HUES48 (cell line): Measurements from ENCODE around the gene ADCY10.

ENCODE experiments used
- H3K27ac ChIP-seq: one replicate; pipeline ENCODE4 v1.7.0; 2013; ENCODE audit warnings: low read depth, low read length, inconsistent platforms
- H3K27me3 ChIP-seq: 2 replicates; pipeline ENCODE4 v1.6.1; 2013; ENCODE audit warnings: mild to moderate bottlenecking, low read length; ENCODE audit not compliant: control insufficient read depth, insufficient read depth
- H3K36me3 ChIP-seq: 2 replicates; pipeline ENCODE4 v1.6.1; 2013; ENCODE audit warnings: low read length; ENCODE audit not compliant: control insufficient read depth, insufficient read depth
- H3K4me1 ChIP-seq: 2 replicates; pipeline ENCODE4 v1.6.1; 2013; ENCODE audit warnings: mild to moderate bottlenecking, low read length; ENCODE audit not compliant: control insufficient read depth, insufficient read depth
- H3K4me3 ChIP-seq: 2 replicates; pipeline ENCODE4 v1.5.1; 2013; ENCODE audit warnings: mild to moderate bottlenecking, low read depth, low read length
- H3K9ac ChIP-seq: 2 replicates; pipeline ENCODE4 v1.6.1; 2013; ENCODE audit warnings: mild to moderate bottlenecking, low read depth, low read length, moderate library complexity
- H3K9me3 ChIP-seq: 2 replicates; pipeline ENCODE4 v1.6.1; 2013; ENCODE audit warnings: low read length; ENCODE audit not compliant: control insufficient read depth, insufficient read depth

Gene ADCY10

DNA sequence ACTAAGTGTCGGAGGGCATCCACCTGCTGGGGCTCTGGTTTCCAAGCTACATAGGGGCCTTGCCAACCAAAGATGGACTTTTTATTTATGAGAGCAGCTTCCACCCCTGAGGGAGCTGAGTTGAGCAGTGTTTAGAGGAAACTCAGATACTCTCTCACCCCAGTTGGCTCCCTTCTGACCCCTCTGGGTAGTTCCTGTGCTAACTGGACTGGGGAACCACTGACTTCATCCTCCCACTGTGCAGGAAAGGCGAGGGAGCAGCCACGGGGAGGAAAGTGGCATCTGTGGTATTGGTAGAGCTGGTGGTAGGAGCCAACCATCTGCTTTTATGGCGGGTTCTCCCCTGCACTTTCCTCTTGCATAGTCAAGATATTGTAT lies 121.8 kb downstream of the ADCY10 start:
- Histone ChIP-seq H3K4me3 (no peak overlapping the region), H3K27ac (no peak overlapping the region), H3K4me1 (peaks cover 14% of the 10 kb centered on the region), H3K9me3 (no peaks in the 10 kb centered on the region), H3K9ac (no peak overlapping the region), H3K27me3 (no peaks in the 10 kb centered on the region), H3K36me3 (peaks cover 35% of the 10 kb centered on the region)

DNA sequence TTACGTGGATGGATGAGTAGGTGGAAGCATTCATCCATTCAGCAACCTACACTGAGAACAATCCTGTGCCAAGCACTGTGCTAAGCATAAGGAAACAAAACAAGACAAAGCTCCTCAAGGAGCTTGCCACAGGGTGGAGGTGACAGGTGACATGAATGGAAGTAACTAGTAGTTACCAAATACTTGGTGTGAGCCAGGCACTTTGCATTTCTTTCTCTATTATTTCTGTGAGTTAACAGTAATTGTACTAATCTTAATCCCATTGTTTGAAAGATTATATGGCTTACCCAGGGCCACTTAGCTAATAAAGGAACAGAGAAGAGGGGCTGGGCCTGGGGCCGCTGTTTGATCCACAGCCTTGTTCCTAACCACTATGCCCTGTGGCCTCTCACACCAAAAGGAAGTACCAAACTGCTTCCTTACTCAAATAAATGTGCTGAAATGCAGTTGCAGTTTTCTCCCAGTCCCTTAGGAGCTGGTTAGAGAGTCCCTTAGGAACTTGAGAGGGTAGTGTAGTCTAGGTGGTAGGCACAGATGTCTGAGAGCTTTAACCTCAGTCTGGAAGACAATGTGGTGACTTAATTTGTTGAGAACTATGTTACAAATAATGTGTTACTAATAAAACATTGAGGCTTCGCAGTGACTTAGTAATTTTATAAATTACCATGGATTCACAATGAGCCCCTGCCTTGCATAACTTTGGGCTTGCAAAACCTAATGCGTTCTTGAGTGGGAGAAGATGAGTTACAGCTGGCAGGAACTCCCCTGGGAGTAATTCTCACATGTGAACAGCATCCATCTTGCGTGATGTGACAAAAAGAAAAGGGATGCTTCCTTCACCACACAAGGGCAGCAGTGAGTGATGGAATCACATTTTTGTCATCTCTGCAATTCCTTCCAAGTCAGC lies 122.4 kb downstream of the ADCY10 start:
- Histone ChIP-seq H3K27ac (no peak overlapping the region), H3K4me3 (no peak overlapping the region), H3K9me3 (no peaks in the 10 kb centered on the region), H3K4me1 (peaks cover 9% of the 10 kb centered on the region), H3K9ac (no peak overlapping the region), H3K27me3 (no peaks in the 10 kb centered on the region), H3K36me3 (peaks cover 42% of the 10 kb centered on the region)

- no peak overlapping the region for H3K27ac ChIP-seq
- no peak overlapping the region for H3K4me3 ChIP-seq
- no peak overlapping the region for H3K9ac ChIP-seq
- no peaks in the 10 kb centered on the region for H3K9me3 ChIP-seq
- H3K27me3 ChIP-seq, result no peaks in the 10 kb centered on the region
- H3K4me1 ChIP-seq, result no peaks in the 10 kb centered on the region
- H3K36me3 ChIP-seq, result peaks cover 46% of the 10 kb centered on the region
These were observed 123.8 kb downstream of the ADCY10 start for GRCh38 chr1:167790117-167790516.

GRCh38 chr1:167789501-167789900 lies 124.4 kb downstream of the ADCY10 start:
- Histone ChIP-seq H3K9ac (no peak overlapping the region), H3K27ac (no peak overlapping the region), H3K4me3 (no peak overlapping the region), H3K36me3 (peaks cover 46% of the 10 kb centered on the region), H3K9me3 (no peaks in the 10 kb centered on the region), H3K27me3 (no peaks in the 10 kb centered on the region), H3K4me1 (no peaks in the 10 kb centered on the region)

DNA sequence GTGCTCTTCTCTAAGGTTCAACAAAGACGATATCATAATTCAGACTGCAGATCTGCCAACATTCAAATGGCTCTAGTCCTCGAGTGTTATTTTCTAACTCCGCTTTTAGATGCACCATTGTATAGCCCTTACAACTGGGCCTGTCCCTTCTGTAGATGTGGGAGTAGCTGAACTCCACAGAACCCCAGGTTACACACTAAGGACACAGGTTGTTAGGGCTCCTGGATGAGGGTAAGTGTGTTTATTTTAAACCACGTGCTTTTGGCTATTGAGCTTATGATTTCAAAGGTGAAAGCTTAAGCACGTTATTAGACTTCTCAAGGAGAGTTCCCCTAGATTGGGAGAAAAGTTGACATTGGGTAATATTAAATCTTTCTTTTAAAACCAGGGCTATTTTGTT lies 127.4 kb downstream of the ADCY10 start:
- Histone ChIP-seq H3K4me1 (no peaks in the 10 kb centered on the region), H3K36me3 (peaks cover 49% of the 10 kb centered on the region), H3K27me3 (no peaks in the 10 kb centered on the region), H3K9ac (no peak overlapping the region), H3K4me3 (no peak overlapping the region), H3K27ac (no peak overlapping the region), H3K9me3 (no peaks in the 10 kb centered on the region)

DNA sequence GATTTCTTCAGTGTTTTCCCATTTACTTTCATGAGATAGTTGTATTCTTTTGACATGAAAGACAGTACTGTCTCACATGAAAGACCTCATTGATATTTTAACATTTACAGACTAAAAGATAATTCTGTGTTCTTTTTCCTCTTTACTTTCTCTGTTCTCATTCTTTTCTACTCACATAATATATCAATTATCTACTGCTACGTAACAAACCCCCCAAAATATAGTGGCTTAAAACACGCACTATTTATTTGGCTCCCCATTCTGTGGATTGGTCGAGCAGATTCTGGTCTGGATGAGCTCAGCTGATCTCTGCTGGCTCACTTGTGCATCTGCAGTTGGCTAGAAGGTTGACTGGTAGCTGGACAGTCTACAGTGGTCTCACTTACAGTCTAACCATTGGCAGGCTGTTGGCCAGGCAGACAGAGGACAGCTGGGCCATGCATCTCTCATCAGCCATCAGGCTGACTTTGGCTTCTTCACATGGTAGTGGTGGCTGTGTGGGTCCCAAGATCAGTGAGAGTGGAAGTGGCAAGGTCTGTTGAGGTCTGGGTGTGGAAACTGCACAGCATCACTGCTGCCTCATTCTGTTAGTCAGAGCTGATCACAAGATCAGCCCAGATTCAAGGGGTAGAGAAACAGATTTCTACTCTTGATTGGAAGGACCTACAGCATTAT lies 128.9 kb downstream of the ADCY10 start:
- H3K27ac ChIP-seq, result no peak overlapping the region
- H3K4me1 ChIP-seq, result no peaks in the 10 kb centered on the region
- H3K27me3 ChIP-seq, result no peaks in the 10 kb centered on the region
- H3K9me3 ChIP-seq, result no peaks in the 10 kb centered on the region
- H3K36me3 ChIP-seq, result peaks cover 50% of the 10 kb centered on the region
- H3K4me3 ChIP-seq, result no peak overlapping the region
- H3K9ac ChIP-seq, result no peak overlapping the region

- Histone ChIP-seq H3K4me1 (no peaks in the 10 kb centered on the region), H3K36me3 (peaks cover 36% of the 10 kb centered on the region), H3K4me3 (no peak overlapping the region), H3K9me3 (no peaks in the 10 kb centered on the region), H3K27me3 (no peaks in the 10 kb centered on the region), H3K9ac (no peak overlapping the region), H3K27ac (no peak overlapping the region)
These were observed 131.0 kb downstream of the ADCY10 start for GRCh38 chr1:167782946-167783345.

GRCh38 chr1:167781558-167781957 lies 132.4 kb downstream of the ADCY10 start:
- H3K4me1 ChIP-seq, result no peaks in the 10 kb centered on the region
- no peaks in the 10 kb centered on the region for H3K27me3 ChIP-seq
- no peak overlapping the region for H3K4me3 ChIP-seq
- H3K9ac ChIP-seq, result no peak overlapping the region
- no peaks in the 10 kb centered on the region for H3K9me3 ChIP-seq
- H3K36me3 ChIP-seq, result peaks cover 33% of the 10 kb centered on the region
- H3K27ac ChIP-seq, result no peak overlapping the region

GRCh38 chr1:167777269-167777650 lies 136.7 kb downstream of the ADCY10 start:
- Histone ChIP-seq H3K27ac (no peak overlapping the region), H3K36me3 (peaks cover 66% of the 10 kb centered on the region), H3K9me3 (no peaks in the 10 kb centered on the region), H3K27me3 (no peaks in the 10 kb centered on the region), H3K4me1 (no peaks in the 10 kb centered on the region), H3K9ac (no peak overlapping the region), H3K4me3 (no peak overlapping the region)

- H3K27ac ChIP-seq, result no peak overlapping the region
- H3K4me1 ChIP-seq, result no peaks in the 10 kb centered on the region
- no peak overlapping the region for H3K4me3 ChIP-seq
- H3K9me3 ChIP-seq, result no peaks in the 10 kb centered on the region
- H3K9ac ChIP-seq, result no peak overlapping the region
- H3K36me3 ChIP-seq, result peaks cover 71% of the 10 kb centered on the region
- no peaks in the 10 kb centered on the region for H3K27me3 ChIP-seq
These were observed 137.2 kb downstream of the ADCY10 start for GRCh38 chr1:167776616-167777268.

DNA sequence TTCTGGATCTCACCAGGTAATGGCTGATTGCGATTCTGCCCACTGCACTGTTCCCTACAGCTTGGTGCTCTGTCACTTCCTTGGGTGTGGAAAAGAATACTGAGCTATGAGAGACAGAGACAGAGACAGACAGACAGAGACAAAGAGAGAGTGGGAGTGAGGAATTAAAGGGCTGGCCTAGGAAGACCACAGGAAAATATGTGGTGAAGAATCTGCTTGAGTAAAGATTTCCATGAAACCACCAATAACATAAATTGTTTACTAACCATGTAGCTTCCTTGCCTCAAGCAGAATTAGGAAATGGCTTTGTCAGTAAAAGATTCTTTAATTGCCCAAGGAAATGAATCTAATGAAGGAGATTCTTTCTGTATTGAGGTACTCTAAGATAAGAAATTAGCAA lies 137.8 kb downstream of the ADCY10 start:
- Histone ChIP-seq H3K4me1 (no peaks in the 10 kb centered on the region), H3K27me3 (no peaks in the 10 kb centered on the region), H3K36me3 (peaks cover 71% of the 10 kb centered on the region), H3K27ac (no peak overlapping the region), H3K9me3 (no peaks in the 10 kb centered on the region), H3K9ac (no peak overlapping the region), H3K4me3 (no peak overlapping the region)
